Liver (tissue), 9 donors: ENCODE data around the gene GRB2. TPM values are rescaled to one million over a fixed set of nuclear protein-coding genes. Genes with fewer than 3 reads are reported as not detected.

Experiments
- DNase-seq: peaks from one replicate; pipeline ENCODE4 v3.0.0-alpha.2; 2017; ENCODE audit warnings: low spot score
- H3K27ac ChIP-seq, 2 donors: one replicate each; pipeline ENCODE4 v1.7.0; 2013; ENCODE audit warnings: inconsistent platforms in 2 of 2, low read length in 2 of 2, control low read depth in 1 of 2, low read depth in 1 of 2, mild to moderate bottlenecking in 1 of 2
- H3K27me3 ChIP-seq, 4 donors: one replicate each; pipeline versions ENCODE4 v1.6.1 to v1.7.0; 2013; ENCODE audit warnings: low read length in 3 of 4, inconsistent platforms in 1 of 4, mild to moderate bottlenecking in 1 of 4, moderate library complexity in 1 of 4; ENCODE audit not compliant: control insufficient read depth in 4 of 4, insufficient read depth in 4 of 4
- H3K36me3 ChIP-seq, 4 donors: one replicate each; pipeline versions ENCODE4 v1.6.1 to v1.7.0; 2013; ENCODE audit warnings: low read length in 3 of 4, mild to moderate bottlenecking in 3 of 4, low read depth in 1 of 4, moderate library complexity in 1 of 4; ENCODE audit not compliant: control insufficient read depth in 4 of 4, insufficient read depth in 3 of 4
- H3K4me1 ChIP-seq, 4 donors: one replicate each; pipeline versions ENCODE4 v1.6.1 to v1.7.0; 2013; ENCODE audit warnings: low read length in 3 of 4, mild to moderate bottlenecking in 3 of 4, moderate library complexity in 1 of 4; ENCODE audit not compliant: control insufficient read depth in 4 of 4, insufficient read depth in 4 of 4
- H3K4me3 ChIP-seq, 3 donors: one replicate each; pipeline versions ENCODE4 v1.6.1 to v1.7.0; 2013; ENCODE audit warnings: low read length in 3 of 3, control low read depth in 1 of 3, low read depth in 1 of 3, mild to moderate bottlenecking in 1 of 3
- H3K9ac ChIP-seq, 2 donors: one replicate each; pipeline ENCODE4 v1.7.0; 2013; ENCODE audit warnings: low read length in 2 of 2, mild to moderate bottlenecking in 2 of 2, moderate library complexity in 2 of 2, control low read depth in 1 of 2, low read depth in 1 of 2
- H3K9me3 ChIP-seq, 4 donors: one replicate each; pipeline versions ENCODE4 v1.6.1 to v1.7.0; 2013; ENCODE audit warnings: low read length in 3 of 4; ENCODE audit not compliant: control insufficient read depth in 4 of 4
- EGR1 ChIP-seq, 2 donors: IDR thresholded peaks; 2 replicates each; pipeline ENCODE4 v1.6.1; 2016 to 2018; ENCODE audit warnings: antibody characterized with exemption in 2 of 2, low read depth in 2 of 2
- FOXA1 ChIP-seq: IDR thresholded peaks from 2 replicates; pipeline ENCODE4 v1.6.1; 2016; ENCODE audit warnings: antibody characterized with exemption
- FOXA2 ChIP-seq: IDR thresholded peaks from 2 replicates; pipeline ENCODE4 v1.6.1; 2016; ENCODE audit warnings: antibody characterized with exemption
- GABPA ChIP-seq, 2 donors: IDR thresholded peaks in 1 of 2; conservative IDR thresholded peaks in 1 of 2; 2 replicates each; pipeline ENCODE4 v1.6.1; 2016; ENCODE audit warnings: antibody characterized with exemption in 2 of 2, mild to moderate bottlenecking in 1 of 2, moderate library complexity in 1 of 2
- HNF4A ChIP-seq, 2 donors: conservative IDR thresholded peaks; 2 replicates each; pipeline ENCODE4 v1.6.1; 2016; ENCODE audit warnings: antibody characterized with exemption in 2 of 2, mild to moderate bottlenecking in 2 of 2
- HNF4G ChIP-seq: IDR thresholded peaks from 2 replicates; pipeline ENCODE4 v1.6.1; 2016; ENCODE audit warnings: antibody characterized with exemption
- JUND ChIP-seq, 2 donors: IDR thresholded peaks; 2 replicates each; pipeline ENCODE4 v1.6.1; 2016; ENCODE audit warnings: antibody characterized with exemption in 2 of 2
- NR2F2 ChIP-seq: IDR thresholded peaks from 2 replicates; pipeline ENCODE4 v1.6.1; 2016; ENCODE audit warnings: antibody characterized with exemption
- RAD21 ChIP-seq, 2 donors: IDR thresholded peaks; 2 replicates each; pipeline ENCODE4 v1.6.1; 2016; ENCODE audit warnings: antibody characterized with exemption in 2 of 2, mild to moderate bottlenecking in 2 of 2
- RXRA ChIP-seq, 2 donors: IDR thresholded peaks; 2 replicates each; pipeline ENCODE4 v1.6.1; 2017 to 2018; ENCODE audit warnings: antibody characterized with exemption in 2 of 2, mild to moderate bottlenecking in 1 of 2
- SP1 ChIP-seq: IDR thresholded peaks from 2 replicates; pipeline ENCODE4 v1.6.1; 2018; ENCODE audit warnings: antibody characterized with exemption, mild to moderate bottlenecking
- TAF1 ChIP-seq: conservative IDR thresholded peaks from 2 replicates; pipeline ENCODE4 v1.6.1; 2016; ENCODE audit warnings: antibody characterized with exemption, mild to moderate bottlenecking
- WGBS: extraction: QIAGEN DNeasy Blood & Tissue Kit; methylation state at CpG from one replicate; pipeline ENCODE4 v1.1.7; 2013; 5-methylcytosine and 5-hydroxymethylcytosine counted together
- polyA plus RNA-seq, 2 donors: library from polyadenylated mRNA; stranded (reverse) in 1 of 2; unstranded in 1 of 2; fragments of 200-250 nt in 1 of 2; fragments of >200 nt in 1 of 2; fragmentation: Nextera tagmentation in 1 of 2; extraction: Ambion mirVana in 1 of 2; gene quantifications; one replicate each; pipeline versions ENCODE4 v1.2.1 to v1.2.3, GENCODE V29; 2013 to 2015
- total RNA-seq, 2 donors: library from RNA; depleted of rRNA; stranded (reverse); fragments of >200 nt; gene quantifications; one replicate each; pipeline ENCODE4 v1.2.3, GENCODE V29; 2014
- TF ChIP-seq, protein P1 (sequence below): IDR thresholded peaks from 2 replicates; pipeline ENCODE4 v1.6.1; 2016; ENCODE audit warnings: antibody characterized with exemption
- TF ChIP-seq, protein P2 (sequence below): fragments of 150-350 bp; IDR thresholded peaks from 2 replicates; pipeline ENCODE4 v1.5.1; 2017; ENCODE audit warnings: improper control_type of control experiment, low read depth, low read length; ENCODE audit not compliant: missing input control
- TF ChIP-seq, protein P3 (sequence below): IDR thresholded peaks from 2 replicates; pipeline ENCODE4 v1.6.1; 2016; ENCODE audit warnings: antibody characterized with exemption
- TF ChIP-seq, protein P4 (sequence below): IDR thresholded peaks from 2 replicates; pipeline ENCODE4 v1.6.1; 2016; ENCODE audit warnings: antibody characterized with exemption
- TF ChIP-seq, protein P5 (sequence below): IDR thresholded peaks from 2 replicates; pipeline ENCODE4 v1.6.1; 2016; ENCODE audit warnings: antibody characterized with exemption, mild to moderate bottlenecking
- donor health status: healthy.
- donor health status: healthy.
- donor health status: healthy.
- donor health status: healthy.
- donor health status: healthy.

The GRB2 gene
- total and polyA plus RNA-seq, 4 donors = 36.0 to 91.8 (median 49.6) TPM

DNA sequence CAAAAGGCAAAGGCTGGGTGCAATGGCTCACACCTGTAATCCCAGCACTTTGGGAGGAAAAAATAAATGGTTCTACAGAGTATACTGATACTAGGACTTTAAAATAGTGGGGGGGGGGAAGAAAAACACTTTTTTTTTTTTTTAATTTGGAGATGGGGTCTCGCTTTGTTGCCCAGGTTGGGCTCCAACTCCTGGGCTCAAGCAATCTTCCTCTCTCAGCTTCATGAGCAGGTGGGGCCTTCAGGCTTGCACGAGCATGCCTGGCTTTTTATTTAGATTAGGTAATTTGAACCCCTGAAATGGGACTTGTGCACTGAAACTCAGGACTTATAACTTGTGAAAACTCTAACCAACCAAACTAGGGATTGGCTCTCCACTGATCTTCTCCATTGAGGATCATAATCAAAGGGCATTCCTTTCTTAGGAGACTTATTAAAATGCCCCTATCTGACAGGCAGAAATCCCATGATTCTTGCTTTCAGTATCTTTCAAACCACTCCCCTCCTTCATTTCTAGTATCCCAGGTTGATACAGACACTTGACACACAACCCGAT is 16.9 kb downstream of the GRB2 start:
- WGBS = 67% methylated on average over 3 of the region's 3 CpGs
- H3K27ac ChIP-seq = no peak overlapping the region
- no peak overlapping the region for H3K4me3 ChIP-seq
- H3K9ac ChIP-seq = no peak overlapping the region
- TF ChIP-seq, protein P1, sequence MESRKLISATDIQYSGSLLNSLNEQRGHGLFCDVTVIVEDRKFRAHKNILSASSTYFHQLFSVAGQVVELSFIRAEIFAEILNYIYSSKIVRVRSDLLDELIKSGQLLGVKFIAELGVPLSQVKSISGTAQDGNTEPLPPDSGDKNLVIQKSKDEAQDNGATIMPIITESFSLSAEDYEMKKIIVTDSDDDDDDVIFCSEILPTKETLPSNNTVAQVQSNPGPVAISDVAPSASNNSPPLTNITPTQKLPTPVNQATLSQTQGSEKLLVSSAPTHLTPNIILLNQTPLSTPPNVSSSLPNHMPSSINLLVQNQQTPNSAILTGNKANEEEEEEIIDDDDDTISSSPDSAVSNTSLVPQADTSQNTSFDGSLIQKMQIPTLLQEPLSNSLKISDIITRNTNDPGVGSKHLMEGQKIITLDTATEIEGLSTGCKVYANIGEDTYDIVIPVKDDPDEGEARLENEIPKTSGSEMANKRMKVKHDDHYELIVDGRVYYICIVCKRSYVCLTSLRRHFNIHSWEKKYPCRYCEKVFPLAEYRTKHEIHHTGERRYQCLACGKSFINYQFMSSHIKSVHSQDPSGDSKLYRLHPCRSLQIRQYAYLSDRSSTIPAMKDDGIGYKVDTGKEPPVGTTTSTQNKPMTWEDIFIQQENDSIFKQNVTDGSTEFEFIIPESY = no peak
- TF ChIP-seq JUND (IDR thresholded peaks at IDR 0.05) (no peak), HNF4G (no peak)
- TF ChIP-seq, protein P2, sequence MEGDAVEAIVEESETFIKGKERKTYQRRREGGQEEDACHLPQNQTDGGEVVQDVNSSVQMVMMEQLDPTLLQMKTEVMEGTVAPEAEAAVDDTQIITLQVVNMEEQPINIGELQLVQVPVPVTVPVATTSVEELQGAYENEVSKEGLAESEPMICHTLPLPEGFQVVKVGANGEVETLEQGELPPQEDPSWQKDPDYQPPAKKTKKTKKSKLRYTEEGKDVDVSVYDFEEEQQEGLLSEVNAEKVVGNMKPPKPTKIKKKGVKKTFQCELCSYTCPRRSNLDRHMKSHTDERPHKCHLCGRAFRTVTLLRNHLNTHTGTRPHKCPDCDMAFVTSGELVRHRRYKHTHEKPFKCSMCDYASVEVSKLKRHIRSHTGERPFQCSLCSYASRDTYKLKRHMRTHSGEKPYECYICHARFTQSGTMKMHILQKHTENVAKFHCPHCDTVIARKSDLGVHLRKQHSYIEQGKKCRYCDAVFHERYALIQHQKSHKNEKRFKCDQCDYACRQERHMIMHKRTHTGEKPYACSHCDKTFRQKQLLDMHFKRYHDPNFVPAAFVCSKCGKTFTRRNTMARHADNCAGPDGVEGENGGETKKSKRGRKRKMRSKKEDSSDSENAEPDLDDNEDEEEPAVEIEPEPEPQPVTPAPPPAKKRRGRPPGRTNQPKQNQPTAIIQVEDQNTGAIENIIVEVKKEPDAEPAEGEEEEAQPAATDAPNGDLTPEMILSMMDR = no peak
- DNase-seq = no peak
- peaks cover 10 to 23% (median 18%) of the 10 kb centered on the region in 4 donors for H3K4me1 ChIP-seq
- no peaks in the 10 kb centered on the region for H3K27me3 ChIP-seq
- peaks cover 3 to 5% (median 5%) of the 10 kb centered on the region in 4 donors for H3K36me3 ChIP-seq
- no peaks in the 10 kb centered on the region for H3K9me3 ChIP-seq

DNA sequence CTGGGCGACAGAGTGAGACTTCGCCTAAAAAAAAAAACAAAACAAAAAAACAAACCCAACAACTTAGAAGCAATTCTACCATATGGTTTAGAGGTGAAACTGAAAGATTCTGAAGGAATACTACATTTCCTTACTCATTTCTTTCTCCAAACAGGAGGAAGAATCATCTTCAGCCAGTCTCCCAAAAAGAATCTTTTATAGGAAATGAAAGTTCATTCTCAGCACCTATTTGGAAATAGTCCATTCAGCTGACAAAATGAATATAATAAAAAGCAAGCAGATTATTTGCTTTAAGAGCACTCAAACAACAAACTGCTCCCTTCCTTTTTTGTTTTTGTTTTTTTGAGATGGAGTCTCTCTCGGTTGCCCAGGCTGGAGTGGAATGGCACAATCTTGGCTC is 17.7 kb downstream of the GRB2 start:
- WGBS = 82% methylated on average over 3 of the region's 3 CpGs
- TF ChIP-seq JUND (IDR thresholded peaks at IDR 0.05) (no peak), RAD21 (IDR thresholded peaks at IDR 0.05) (no peak)
- TF ChIP-seq, protein P3, sequence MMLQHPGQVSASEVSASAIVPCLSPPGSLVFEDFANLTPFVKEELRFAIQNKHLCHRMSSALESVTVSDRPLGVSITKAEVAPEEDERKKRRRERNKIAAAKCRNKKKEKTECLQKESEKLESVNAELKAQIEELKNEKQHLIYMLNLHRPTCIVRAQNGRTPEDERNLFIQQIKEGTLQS = no peak
- TF ChIP-seq, protein P1 = no peak
- Histone ChIP-seq H3K4me1 (peaks cover 10 to 22% (median 18%) of the 10 kb centered on the region in 4 donors), H3K36me3 (peaks cover 3 to 5% (median 5%) of the 10 kb centered on the region in 4 donors), H3K27me3 (no peaks in the 10 kb centered on the region), H3K9ac (no peak overlapping the region), H3K9me3 (no peaks in the 10 kb centered on the region), H3K27ac (no peak overlapping the region), H3K4me3 (no peak overlapping the region)
- no peak for DNase-seq

DNA sequence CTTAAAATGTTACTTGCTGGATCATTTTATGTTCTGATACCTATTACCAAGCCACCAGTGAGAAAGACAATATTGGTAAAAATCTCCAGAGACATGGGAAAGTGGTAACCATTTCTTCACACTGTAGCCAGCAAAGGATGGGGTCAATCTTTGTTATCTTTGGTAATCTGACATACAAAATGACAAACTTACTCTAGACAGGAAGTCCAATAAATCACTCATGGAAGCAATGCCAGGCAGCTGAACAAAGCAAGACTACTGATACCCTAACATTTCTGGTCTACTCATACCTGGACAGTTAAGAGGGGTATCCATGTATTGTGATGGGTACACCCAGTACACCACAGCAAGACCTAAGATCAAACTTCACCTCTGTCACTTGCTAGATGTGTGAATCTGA is 19.0 kb downstream of the GRB2 start:
- Histone ChIP-seq H3K4me1 (peaks cover 6 to 20% (median 16%) of the 10 kb centered on the region in 4 donors), H3K27ac (no peak overlapping the region), H3K36me3 (peaks cover 0 to 3% (median 3%) of the 10 kb centered on the region in 4 donors)
- no peak for TF ChIP-seq EGR1 (IDR thresholded peaks at IDR 0.05; ENCODE audit: low read depth in 2 of 2)
- TF ChIP-seq FOXA2 = no peak
- no peak for TF ChIP-seq JUND (IDR thresholded peaks at IDR 0.05)
- TF ChIP-seq HNF4G = no peak
- TF ChIP-seq TAF1 = no peak
- TF ChIP-seq, protein P4, sequence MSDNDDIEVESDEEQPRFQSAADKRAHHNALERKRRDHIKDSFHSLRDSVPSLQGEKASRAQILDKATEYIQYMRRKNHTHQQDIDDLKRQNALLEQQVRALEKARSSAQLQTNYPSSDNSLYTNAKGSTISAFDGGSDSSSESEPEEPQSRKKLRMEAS = no peak
- no peak for TF ChIP-seq GABPA (IDR thresholded peaks at IDR 0.05 in 1 of 2, conservative IDR thresholded peaks at IDR 0.05 in 1 of 2)
- TF ChIP-seq SP1 = no peak
- no peak for TF ChIP-seq RXRA (IDR thresholded peaks at IDR 0.05)
- no peak for TF ChIP-seq NR2F2
- TF ChIP-seq RAD21 (IDR thresholded peaks at IDR 0.05) = no peak
- TF ChIP-seq, protein P5, sequence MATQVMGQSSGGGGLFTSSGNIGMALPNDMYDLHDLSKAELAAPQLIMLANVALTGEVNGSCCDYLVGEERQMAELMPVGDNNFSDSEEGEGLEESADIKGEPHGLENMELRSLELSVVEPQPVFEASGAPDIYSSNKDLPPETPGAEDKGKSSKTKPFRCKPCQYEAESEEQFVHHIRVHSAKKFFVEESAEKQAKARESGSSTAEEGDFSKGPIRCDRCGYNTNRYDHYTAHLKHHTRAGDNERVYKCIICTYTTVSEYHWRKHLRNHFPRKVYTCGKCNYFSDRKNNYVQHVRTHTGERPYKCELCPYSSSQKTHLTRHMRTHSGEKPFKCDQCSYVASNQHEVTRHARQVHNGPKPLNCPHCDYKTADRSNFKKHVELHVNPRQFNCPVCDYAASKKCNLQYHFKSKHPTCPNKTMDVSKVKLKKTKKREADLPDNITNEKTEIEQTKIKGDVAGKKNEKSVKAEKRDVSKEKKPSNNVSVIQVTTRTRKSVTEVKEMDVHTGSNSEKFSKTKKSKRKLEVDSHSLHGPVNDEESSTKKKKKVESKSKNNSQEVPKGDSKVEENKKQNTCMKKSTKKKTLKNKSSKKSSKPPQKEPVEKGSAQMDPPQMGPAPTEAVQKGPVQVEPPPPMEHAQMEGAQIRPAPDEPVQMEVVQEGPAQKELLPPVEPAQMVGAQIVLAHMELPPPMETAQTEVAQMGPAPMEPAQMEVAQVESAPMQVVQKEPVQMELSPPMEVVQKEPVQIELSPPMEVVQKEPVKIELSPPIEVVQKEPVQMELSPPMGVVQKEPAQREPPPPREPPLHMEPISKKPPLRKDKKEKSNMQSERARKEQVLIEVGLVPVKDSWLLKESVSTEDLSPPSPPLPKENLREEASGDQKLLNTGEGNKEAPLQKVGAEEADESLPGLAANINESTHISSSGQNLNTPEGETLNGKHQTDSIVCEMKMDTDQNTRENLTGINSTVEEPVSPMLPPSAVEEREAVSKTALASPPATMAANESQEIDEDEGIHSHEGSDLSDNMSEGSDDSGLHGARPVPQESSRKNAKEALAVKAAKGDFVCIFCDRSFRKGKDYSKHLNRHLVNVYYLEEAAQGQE = no peak
- no peak for TF ChIP-seq FOXA1
- no peak for TF ChIP-seq HNF4A (conservative IDR thresholded peaks at IDR 0.05)
- TF ChIP-seq, protein P3 = no peak

More for the DNA sequence above, 19.0 kb downstream of the GRB2 start:
- no peak overlapping the region for H3K9ac ChIP-seq
- no peak overlapping the region for H3K4me3 ChIP-seq
- no peak for DNase-seq
- H3K27me3 ChIP-seq = no peaks in the 10 kb centered on the region
- no peaks in the 10 kb centered on the region for H3K9me3 ChIP-seq
